GM19035 (cell line): ENCODE results near the gene HOXC10.

Experiments
- ATAC-seq: cut with Tn5 transposase; IDR thresholded peaks from one replicate; pipeline ENCODE4 v1.9.1; 2021; ENCODE audit not compliant: unreplicated experiment

HOXC10 gene

DNA sequence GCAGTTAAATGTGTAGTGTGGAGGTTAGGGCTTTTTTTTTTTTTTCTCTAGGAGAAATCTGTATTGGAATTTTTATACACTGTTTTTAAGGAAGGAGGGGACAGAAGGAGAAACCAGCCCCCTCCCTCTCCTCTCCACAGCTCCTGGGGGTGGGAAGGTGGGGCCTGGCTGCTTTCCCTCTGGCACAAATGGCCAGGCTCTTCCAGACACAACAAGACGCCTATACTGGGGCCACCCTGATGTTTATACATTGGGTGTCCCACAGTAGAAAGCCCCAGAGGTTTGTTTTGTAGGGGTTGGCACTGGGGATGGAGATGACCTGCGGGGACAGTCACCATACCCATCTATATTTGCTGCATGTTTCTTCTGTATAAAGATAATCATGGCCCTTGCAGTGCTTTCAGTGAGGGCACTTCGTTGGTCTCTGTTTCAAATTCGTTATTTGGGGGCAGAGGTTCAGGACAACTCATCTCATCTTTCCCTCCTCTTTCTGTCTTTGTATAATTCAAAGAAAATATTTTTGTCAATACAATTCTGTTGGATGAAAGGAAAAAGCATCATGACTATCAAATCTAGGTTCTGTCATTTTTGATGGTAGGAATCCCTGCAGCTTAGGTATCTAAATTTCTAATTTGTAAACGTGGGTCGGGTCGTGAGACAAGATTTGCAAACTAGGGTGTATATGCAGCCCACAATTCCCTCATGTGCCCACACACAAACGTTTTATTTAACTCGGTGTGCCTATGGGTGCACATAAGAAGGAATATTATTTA lies 7.9 kb upstream of the HOXC10 start:
- no peak for ATAC-seq

DNA sequence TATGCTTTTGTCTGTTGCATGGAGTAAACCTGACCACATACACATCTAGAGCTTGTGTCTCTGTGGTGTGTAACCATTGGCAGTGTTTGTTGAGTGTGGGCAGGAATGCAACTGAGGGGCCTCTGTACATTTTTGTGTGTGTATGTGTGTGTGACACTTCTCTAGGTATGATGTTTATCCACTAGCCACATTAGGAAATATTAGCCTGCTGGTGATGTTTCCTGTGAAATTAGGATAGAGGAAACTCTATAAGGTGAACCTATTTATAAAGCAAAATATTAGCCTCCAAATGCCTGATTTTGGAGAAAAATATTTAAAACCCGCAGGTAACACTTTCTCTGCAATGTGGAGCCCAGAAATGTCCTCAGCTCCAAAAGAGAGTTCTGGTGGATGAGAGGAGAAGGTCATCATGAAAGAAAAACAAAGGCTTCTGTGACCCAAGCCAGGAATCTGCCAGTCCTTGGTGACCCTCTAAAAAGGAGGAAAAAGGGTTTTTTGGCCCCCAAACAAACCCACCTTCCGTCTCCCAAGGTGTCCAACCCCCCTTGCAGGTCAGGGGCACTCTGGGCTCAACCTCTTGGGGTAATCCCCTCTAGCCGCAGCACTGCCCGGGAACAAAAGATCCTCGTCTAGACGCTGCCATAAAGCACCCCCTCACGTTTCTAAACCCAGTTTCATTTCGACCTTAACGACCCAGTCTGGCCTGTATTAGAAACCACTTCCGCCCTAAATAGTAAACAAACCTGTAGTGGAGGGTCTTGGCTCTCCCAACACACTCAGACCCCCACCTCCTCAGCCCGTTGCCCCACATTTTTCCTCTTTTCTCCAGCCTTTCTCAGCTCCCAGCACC lies 7.1 kb upstream of the HOXC10 start:
- no peak for ATAC-seq

DNA sequence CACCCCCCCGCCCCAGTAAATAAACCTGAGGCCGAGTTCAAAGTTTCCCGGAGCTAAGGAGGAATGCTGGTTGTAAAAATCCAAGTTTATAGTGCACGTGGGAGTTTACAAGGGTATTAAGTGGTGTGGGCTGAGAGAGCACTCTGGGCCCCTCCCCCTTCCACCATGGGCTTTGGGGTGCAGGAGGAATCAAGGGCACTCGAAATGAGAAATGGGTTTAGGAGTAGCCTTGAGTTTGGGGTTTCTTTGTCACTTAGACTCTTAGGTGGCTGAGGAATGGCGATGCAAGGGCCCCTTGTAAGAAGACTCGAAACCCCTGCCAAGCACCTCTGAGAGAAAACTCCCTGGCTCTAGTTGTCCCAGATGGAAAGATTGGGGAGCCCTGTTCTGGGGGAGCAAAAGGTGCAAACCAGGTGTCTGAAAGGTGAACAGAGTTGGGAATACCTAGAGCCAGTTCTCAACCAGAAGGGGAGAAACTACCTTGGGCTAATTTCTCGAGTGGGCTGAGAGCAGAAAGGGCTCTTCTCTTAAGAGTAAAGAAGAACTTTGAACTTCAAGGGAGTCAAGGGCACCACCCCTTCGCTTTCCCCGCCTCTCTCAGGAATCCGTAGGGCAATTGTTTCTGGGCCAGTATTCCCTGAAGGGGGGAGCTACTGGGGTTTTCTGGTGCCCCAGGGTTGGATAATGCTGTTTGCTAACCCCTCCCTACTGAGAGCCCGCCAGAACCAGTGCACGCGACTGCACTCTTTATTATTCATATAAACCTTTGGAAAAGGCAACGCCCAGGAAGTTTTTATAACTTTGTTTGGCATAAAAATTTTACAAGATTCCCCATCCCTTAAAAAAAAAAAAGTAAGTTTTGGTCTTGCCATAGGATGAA lies 6.2 kb upstream of the HOXC10 start:
- no peak for ATAC-seq

DNA sequence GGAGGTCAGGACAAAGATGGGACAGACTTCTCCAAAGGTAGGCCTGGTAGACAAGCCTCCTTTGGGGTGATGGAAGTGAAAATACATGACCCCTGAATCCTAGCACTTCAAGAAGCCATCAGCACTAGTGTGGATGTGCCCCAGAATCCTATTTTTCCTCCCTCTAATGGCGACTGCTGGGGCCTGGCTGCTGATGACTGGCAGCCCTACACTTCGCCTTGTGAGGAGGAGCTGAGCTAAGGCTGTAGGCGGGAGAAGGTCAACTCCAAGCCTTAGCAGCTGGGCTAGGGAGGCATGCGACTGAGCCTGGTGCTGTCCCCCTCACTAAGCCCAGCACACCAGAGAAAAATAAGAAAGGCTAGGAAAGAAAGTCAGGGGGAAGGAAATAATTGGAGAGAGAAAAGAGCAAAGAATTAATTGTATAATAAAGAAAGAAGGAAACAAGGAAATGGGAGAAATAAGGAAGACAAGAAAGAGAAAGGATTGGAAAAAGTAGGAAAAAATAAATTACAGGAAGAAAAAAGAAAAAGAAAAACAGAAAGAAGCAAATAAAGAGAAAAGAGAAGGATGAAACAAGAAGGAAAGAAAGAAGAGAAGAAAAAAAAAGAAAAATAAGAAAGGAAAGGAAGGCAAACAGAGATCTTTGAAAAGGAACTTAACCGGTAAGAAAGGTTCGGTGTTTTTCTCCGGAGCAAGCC lies 4.7 kb upstream of the HOXC10 start:
- ATAC-seq: no peak

DNA sequence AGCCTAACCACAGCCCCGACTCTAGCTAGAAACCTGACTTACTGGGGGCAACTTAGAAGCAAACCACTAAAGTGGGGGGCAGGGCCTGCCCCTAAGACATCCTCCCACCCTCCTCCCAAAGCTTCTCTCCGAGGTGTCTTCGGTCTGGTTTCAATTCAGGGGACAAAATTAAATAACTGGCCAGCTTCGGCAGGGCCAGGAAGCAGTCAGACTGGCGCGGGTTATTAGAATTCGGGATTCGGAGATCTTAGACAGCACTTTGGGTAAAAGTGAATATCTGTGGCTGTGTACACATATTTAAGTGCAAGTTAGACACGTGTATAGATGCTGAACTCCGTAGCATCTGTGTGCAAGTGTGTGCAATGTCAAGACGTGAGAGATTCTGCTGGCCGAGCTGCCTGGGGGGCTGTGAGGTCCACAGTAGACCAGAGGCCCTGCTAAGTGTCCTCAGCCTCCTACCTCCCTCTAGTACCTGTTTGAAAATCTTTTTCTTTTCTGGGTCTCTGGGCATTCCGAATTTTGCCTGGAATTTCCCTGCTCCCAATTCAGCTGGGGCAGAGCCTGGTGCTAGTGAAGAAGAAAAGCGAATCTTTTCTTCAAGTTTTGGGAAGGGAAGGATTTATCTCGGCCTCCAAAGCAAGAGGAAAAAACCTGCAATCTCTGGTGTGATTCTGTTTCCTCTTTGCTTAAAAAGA lies 4.0 kb upstream of the HOXC10 start:
- ATAC-seq: no peak

DNA sequence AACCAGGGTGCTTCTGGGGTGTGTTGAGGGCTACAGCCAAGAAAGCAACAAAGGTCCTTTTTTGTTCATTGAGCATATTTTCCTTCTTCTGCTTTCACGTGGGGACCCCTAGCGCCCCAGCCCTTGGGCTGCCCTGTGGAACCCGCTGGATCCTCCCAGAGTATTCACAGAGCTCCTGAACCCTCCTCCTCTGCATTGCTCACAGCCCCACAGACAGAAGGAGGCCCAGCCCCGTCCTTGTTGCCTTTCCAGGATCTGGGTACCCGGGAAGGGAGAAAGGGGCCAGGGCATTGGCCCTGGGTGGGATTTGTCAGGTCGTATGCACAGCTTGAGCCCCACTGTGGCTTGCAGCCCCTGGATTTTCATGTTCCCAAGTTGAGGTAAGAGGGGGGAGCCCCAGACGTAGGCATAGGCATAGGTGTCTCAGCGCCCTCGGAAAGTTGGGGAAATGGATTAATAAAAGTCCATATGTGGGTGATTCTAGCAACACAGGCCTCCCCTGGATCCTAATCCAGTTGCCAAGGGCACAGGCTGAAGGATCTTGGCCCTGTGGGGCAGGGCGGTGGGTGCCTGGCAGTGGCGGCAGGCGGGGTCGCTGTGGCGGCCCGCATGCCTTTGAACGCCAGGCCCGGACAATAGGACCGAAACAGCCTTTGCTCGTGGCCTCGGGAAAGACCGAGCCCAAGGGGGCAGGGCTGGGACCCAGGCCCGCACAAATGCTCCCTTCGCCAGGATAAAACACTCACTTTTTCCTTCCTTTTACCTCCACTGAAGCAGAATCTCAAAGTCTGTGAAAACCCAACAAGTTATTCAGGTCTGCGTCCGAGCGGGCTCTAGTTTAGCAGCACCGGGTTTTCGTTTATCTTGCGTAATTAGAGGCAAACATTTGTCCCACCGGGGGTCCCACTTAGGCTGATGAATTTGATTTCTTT lies 3.0 kb upstream of the HOXC10 start:
- no peak for ATAC-seq

DNA sequence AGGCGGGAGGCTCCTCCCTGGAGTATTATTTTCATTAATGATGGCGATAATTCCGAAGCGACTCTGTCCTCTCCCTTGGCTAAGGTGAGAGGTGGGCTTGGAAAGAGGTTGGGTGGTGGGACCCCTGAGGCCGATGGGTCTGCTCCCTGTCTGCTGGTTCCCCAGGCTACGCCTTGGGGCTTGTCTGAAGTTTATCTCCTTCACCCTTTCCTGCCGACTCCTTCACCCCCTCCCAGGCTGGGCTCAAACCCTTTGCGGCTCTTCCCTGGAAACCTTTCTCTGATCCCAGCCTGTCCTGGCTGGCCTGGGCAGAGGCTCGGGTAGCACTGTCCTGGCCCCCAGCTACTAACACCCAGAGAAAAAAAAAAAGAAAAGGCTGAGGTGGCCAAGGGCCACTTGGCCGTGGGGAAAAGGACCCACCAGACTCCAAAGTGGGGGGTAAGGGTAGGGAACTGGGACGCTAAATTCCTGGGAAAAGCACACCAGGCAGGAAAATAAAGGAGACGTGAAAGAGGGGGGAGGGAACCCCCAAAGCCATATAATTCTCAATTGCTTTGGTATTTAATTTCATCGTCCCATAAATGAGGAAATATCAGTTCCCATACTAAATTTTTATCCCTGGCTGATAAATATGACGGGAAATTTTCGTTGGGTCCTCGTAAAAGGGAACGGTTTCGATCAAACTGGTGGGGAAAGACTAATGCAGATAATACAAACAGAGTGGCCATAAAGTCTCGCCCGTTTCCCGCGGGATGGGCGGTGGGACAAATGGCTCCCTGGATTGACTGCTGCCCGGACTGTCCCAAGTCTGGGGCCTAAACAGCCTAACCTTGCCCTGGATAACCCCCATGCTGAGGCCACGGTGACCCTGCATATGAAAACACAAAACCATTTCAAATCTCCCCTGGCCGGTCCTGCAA lies 2.0 kb upstream of the HOXC10 start:
- ATAC-seq: no peak

DNA sequence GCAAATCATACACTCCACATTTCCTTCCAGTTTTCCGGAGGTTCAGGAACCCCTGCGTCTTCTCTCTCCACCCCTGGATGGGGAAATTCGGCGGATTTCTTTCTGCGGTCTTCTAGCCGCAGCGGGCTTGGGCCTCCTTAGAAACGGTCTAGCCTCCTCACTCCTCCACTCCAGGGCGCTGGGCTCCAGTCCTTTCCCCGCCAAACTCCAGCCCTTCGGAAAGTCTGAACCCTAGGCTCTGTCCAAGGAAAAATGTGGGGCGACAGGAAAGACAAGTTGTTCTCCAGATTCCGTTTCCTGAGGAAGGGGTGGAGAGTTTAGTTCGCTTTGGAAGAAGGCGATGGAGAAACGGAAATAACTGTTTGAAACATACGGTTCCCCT lies 1.4 kb upstream of the HOXC10 start:
- no peak for ATAC-seq

DNA sequence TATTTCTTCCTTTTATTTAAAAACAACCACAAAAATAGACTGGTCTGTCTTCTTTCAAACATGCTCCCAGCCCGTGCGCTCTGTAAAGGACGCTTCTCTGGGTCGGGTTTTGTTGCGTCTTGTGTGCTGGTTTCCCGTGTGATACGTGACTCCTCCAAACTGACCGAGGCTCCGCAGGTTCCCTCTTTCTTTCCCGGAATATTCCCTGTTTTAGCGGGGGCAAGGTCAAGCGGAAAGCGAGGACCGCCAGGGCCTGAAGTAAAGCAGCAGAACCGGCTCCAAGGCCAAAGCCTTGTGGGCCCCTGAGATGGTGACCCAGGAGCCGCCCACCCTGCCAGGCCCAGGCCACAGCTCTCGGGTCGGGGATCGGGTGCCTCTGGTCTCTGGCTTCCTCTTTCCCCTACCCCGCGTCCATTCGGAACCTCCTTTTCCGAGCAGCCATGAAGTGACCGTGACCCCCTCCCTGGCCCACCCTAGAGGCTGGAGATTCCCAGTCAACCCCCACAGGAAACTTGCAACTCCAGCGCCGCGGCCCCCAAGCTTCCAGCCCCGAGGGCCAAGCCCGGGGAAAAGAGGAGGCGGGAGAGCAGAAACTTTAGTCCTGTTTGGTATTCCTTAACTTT lies 885 bp upstream of the HOXC10 start:
- no peak for ATAC-seq

DNA sequence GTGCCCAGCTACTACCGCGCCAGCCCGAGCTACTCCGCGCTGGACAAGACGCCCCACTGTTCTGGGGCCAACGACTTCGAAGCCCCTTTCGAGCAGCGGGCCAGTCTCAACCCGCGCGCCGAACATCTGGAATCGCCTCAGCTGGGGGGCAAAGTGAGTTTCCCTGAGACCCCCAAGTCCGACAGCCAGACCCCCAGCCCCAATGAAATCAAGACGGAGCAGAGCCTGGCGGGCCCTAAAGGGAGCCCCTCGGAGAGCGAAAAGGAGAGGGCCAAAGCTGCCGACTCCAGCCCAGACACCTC lies 697 bp downstream of the HOXC10 start:
- no peak for ATAC-seq

DNA sequence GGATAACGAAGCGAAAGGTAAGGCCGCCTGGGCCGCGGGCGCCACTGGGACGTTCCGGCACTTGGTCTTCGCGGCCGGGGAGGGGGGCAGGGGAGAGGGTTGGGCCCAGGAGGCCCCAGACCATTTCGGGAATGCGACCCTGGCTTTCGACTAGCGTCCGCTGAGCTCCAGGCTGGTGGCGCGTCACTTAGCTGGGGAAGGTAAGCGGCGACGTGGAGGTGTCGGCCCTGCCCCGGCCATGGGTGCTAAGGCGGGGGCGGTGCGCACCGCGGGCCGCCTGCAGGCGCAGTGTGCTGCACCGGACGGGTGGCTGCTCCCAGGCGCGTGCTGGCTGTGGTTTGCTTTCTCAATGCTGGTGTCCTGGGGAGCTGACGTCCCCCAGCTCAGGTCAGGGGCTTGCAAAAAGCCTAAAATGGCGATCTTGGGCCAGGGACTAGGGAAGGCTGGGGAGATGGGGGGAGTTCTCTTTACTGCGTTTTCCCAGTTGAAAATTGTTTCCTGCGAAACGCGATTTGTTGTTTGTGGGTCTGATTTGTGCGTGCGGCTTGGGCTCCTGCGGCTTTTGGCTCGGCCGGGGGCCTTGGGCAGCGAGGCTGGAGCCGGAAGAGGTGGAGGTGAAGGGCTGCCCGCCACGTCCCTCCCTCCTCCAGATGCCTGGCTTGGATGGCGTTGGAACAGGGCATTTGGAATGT lies 1.2 kb downstream of the HOXC10 start:
- ATAC-seq: no peak

DNA sequence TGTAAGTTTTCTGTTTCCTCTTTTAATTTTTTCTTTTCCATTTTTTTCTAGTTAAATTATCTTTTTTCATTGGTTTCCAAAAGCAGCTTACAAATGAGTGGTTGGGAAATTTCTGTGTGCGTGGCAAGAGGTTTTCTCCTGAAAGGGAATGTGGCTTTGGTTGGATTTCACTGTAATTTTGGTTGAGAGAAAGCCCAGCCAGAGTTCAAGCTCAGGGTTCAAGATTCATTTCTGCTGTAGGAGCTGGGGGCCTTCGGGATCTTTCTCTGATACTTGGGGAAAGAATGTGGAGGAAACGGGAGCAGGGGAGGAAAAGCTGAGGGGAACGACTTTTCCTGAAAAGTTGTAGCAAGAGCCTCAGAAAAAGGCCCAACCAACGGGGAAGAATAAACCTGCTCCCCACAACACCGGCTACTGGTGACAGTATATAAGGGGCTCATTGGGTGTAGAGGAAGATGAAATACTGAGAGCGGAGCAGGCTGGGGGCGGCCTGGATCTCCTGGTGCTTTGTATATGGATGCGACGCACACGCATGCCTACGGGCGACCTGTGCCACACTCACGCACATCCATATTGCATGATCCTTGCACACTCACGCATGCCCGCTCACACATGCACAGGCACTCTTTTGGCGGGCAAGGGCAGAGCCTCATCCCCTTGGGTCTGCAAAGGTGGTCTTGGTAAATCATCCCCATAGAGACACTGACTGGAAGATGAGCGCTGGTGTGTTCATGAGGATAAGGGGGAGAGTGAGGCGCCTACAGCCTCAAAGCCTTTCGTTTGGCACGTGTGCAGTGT lies 1.9 kb downstream of the HOXC10 start:
- ATAC-seq: no peak

DNA sequence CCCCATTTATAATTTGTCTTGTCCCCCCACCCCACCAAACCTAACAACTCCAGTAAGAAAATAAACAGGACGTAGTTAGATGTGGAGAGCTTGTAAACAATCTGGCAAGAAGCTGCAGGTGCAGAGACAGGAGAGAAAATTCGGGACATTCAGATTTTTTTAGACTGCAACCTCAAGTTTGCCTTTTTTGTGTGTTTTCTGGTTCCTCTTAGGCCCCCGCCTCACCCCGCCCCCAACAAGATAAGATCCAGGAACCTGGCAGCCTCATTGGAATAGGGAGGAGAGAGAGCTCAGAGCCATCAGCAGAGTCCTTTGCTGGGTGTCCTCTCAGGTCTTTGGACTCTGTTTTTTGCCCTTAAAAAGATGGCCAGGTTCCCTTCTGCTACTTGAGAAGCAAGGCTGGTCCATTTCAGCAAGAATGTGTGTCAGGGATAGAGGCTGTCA lies 2.9 kb downstream of the HOXC10 start:
- ATAC-seq: no peak

DNA sequence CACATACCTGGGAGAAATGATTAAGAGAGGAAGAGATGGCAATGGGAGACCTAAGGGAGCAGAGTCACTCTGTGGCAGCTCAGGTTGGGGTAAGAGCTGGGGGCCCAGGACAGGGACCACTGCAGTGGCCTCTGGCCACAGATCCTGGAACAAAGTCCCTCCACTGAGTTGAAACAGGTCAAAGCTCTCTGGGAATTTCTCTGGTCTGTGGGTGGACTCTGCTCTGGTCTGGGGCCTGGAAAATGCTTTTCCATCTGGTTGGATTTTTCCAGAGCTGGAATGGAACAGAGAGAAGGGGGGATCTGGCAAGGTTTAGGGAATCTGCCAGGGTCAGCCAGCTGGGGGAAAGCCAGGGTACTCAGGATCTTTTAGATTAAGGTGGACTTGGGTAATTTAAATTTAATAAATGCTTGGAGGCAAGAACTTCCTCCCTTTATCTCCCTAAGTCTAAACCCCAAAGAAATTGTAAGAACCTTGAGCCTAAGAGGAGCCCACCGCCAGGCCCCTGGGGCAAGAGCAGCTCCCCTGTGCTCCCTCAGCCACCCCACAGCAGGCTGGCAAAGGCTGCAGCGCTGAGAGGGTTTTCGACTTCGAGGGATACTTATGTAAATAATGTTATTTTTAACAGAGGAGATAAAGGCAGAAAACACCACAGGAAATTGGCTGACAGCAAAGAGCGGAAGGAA lies 3.7 kb downstream of the HOXC10 start:
- no peak for ATAC-seq

DNA sequence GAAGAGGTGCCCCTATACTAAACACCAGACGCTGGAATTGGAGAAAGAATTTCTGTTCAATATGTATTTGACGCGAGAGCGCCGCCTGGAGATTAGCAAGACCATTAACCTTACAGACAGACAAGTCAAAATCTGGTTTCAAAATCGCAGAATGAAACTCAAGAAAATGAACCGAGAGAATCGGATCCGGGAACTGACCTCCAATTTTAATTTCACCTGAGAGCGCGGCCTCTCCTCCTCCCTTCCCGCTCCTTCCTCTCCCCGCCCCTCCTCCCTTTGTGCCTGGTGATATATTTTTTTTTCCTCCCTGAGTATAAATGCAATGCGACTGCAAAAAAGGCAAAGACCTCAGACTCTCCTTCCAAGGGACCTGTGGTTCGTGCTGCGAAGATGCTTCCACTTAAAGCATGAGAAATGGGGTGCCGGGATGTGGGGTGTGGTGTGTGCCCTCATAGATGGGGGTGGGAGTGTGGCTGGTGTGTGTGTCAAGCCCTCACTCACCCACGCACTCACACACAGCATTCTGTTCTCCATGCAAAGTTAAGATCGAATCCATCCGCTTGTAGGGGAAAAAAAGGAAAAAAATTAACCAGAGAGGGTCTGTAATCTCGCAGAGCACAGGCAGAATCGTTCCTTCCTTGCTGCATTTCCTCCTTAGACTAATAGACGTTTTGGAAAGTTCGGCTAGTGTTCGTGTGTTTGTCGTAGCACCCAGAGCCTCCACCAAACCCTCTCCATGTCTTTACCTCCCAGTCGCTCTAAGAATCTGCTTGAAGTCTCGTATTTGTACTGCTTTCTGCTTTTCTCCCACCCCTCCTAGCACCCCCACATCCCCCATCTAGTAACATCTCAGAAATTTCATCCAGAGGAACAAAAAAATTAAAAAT lies 4.5 kb downstream of the HOXC10 start:
- no peak for ATAC-seq
